Vagina (tissue), 2 donors: Measurements from ENCODE around the gene C1QTNF6. TPM values are rescaled to one million over a fixed set of nuclear protein-coding genes. Genes with fewer than 3 reads are reported as not detected.

ENCODE experiments used
- DNase-seq, 2 donors: peaks; one replicate each; pipeline ENCODE4 v3.0.0-alpha.2; 2017; ENCODE audit errors: extremely low spot score in 2 of 2
- H3K27ac ChIP-seq: fragments of 200-600 bp; sonication (generic); one replicate; pipeline ENCODE4 v1.5.1; 2019
- H3K27me3 ChIP-seq: fragments of 200-600 bp; sonication (generic); one replicate; pipeline ENCODE4 v1.5.1; 2019
- H3K36me3 ChIP-seq, 2 donors: fragments of 200-600 bp; sonication (generic); one replicate each; pipeline ENCODE4 v1.5.1; 2017 to 2019
- H3K4me1 ChIP-seq: fragments of 200-600 bp; sonication (generic); one replicate; pipeline ENCODE4 v1.5.1; 2019
- H3K4me3 ChIP-seq, 2 donors: fragments of 200-600 bp; sonication (generic); 1 replicate in 1 of 2; 2 replicates in 1 of 2; pipeline ENCODE4 v1.5.1; 2016 to 2019
- H3K9me3 ChIP-seq: fragments of 200-600 bp; sonication (generic); one replicate; pipeline ENCODE4 v1.5.1; 2019
- CTCF ChIP-seq, 3 experiments: fragments of 450-650 bp in 2 of 3; fragments of 200-600 bp in 1 of 3; sonication (generic) in 1 of 3; IDR thresholded peaks; one replicate each; pipeline ENCODE4 v1.5.1; 2017 to 2019; ENCODE audit warnings: antibody characterized with exemption in 3 of 3, mild to moderate bottlenecking in 2 of 3, moderate library complexity in 2 of 3
- POLR2A ChIP-seq, 2 donors: fragments of 450-650 bp; IDR thresholded peaks; one replicate each; pipeline ENCODE4 v1.6.1; 2017; ENCODE audit warnings: antibody characterized with exemption in 2 of 2, mild to moderate bottlenecking in 2 of 2, moderate library complexity in 2 of 2
- POLR2AphosphoS5 ChIP-seq, 2 donors: sonication (generic); formaldehyde crosslinking; IDR thresholded peaks; one replicate each; pipeline ENCODE4 v1.9.0; 2017; ENCODE audit warnings: antibody characterized with exemption in 2 of 2, mild to moderate bottlenecking in 2 of 2, low read depth in 1 of 2; ENCODE audit not compliant: insufficient read depth in 1 of 2
- intact Hi-C: fragments of 100-400 bp; cut with DNase I; formaldehyde crosslinking; loops from one replicate; pipeline ENCODE4 v1.15.1; 2023
- small RNA-seq: library from RNA; depleted of rRNA; stranded (forward); fragments of <200 nt; gene quantifications from one replicate; pipeline ENCODE3, GENCODE V24; 2016
- total RNA-seq: library from RNA; depleted of rRNA; stranded (reverse); fragments of >200 nt; gene quantifications from one replicate; pipeline ENCODE4 v1.2.3, GENCODE V29; 2016

Gene C1QTNF6
- total RNA-seq, 1 donor from 2014 or later: 4.9 TPM

GRCh38 chr22:37133304-37134018 lies 54.6 kb downstream of the C1QTNF6 start:
- H3K9me3 ChIP-seq: no peaks in the 10 kb centered on the region
- peaks cover 5% of the 10 kb centered on the region for H3K4me1 ChIP-seq
- TF ChIP-seq POLR2AphosphoS5 (IDR thresholded peaks at IDR 0.05; ENCODE audit: insufficient read depth in 1 of 2, low read depth in 1 of 2) (no peak), POLR2A (IDR thresholded peaks at IDR 0.05) (no peak), CTCF (IDR thresholded peaks at IDR 0.05) (no peak)
- DNase-seq: no peak
- no peaks in the 10 kb centered on the region for H3K27me3 ChIP-seq
- intact Hi-C loops: no loop called here
- no peak overlapping the region for H3K27ac ChIP-seq
- H3K36me3 ChIP-seq: no peaks in the 10 kb centered on the region
- H3K4me3 ChIP-seq: no peak overlapping the region

GRCh38 chr22:37132773-37133172 lies 55.3 kb downstream of the C1QTNF6 start:
- intact Hi-C loops: no loop called here
- H3K9me3 ChIP-seq: no peaks in the 10 kb centered on the region
- H3K27ac ChIP-seq: no peak overlapping the region
- H3K4me1 ChIP-seq: peaks cover 5% of the 10 kb centered on the region
- DNase-seq: no peak
- no peaks in the 10 kb centered on the region for H3K36me3 ChIP-seq
- TF ChIP-seq POLR2AphosphoS5 (IDR thresholded peaks at IDR 0.05; ENCODE audit: insufficient read depth in 1 of 2, low read depth in 1 of 2): no peak
- TF ChIP-seq POLR2A (IDR thresholded peaks at IDR 0.05): no peak
- no peak for TF ChIP-seq CTCF (IDR thresholded peaks at IDR 0.05)
- no peak overlapping the region for H3K4me3 ChIP-seq
- no peaks in the 10 kb centered on the region for H3K27me3 ChIP-seq

Small RNA genes lying within 50 kb of the gene (small RNA-seq; reads per million reads assigned to genes)
- not detected for gene Z82188.1

Other genes with a start within 250 kb of the C1QTNF6 start
- gene TST, start 168.8 kb downstream of the C1QTNF6 start, total RNA-seq: 50.8 TPM
- 126 TPM for gene MPST, start 168.5 kb downstream of the C1QTNF6 start, total RNA-seq
- 27.5 TPM for gene KCTD17, start 136.5 kb downstream of the C1QTNF6 start, total RNA-seq
- not detected for gene TMPRSS6, start 78.5 kb downstream of the C1QTNF6 start, total RNA-seq
- 3.7 TPM for gene IL2RB, start 38.3 kb downstream of the C1QTNF6 start, total RNA-seq
- not detected for gene SSTR3, start 24.2 kb upstream of the C1QTNF6 start, total RNA-seq
- 15.7 TPM for gene RAC2, start 56.0 kb upstream of the C1QTNF6 start, total RNA-seq
- gene CYTH4, start 94.3 kb upstream of the C1QTNF6 start, total RNA-seq: 16.2 TPM
- gene ELFN2, start 239.2 kb upstream of the C1QTNF6 start, total RNA-seq: not detected